SK-N-SH (cell line): Measurements from ENCODE around the gene RAVER2. TPM values are rescaled to one million over a fixed set of nuclear protein-coding genes. Genes with fewer than 3 reads are reported as not detected.

Source experiments
- CTCF ChIA-PET: fragments of 300-600, 350-600 bp; formaldehyde crosslinking; extraction: SDS; loops from one replicate; lab custom pipeline; 2021; lab: Yijun Ruan, JAX
- POLR2A ChIA-PET: fragments of 350-600 bp; sonication (Branson Sonifier 250); formaldehyde crosslinking; extraction: SDS; loops from one replicate; lab custom pipeline; 2020; ENCODE audit warnings: antibody characterized with exemption, inconsistent platforms; lab: Yijun Ruan, JAX
- DNase-seq: peaks from one replicate; pipeline ENCODE4 v3.0.0; 2012
- H2AFZ ChIP-seq: fragments of 200-600 bp; sonication (generic); 2 replicates; pipeline ENCODE4 v1.8.1; 2016; ENCODE audit warnings: antibody characterized with exemption, mild to moderate bottlenecking, low read depth
- H3F3A ChIP-seq: fragments of 200-600 bp; sonication (generic); replicated peaks from 2 replicates; pipeline ENCODE3; 2016; ENCODE audit warnings: antibody characterized with exemption, mild to moderate bottlenecking; ENCODE audit not compliant: insufficient read depth
- H3K27ac ChIP-seq, 2 experiments: fragments of 200-500 bp in 1 of 2; fragments of 200-600 bp in 1 of 2; sonication (Bioruptor generic) in 1 of 2; sonication (generic), shearing (Covaris generic) in 1 of 2; 2 replicates each; pipeline versions ENCODE4 v1.5.1 to v1.6.1; 2014 to 2016; ENCODE audit warnings: low read depth in 2 of 2, inconsistent platforms in 1 of 2, low read length in 1 of 2, mild to moderate bottlenecking in 1 of 2, mixed read lengths in 1 of 2
- H3K27me3 ChIP-seq: fragments of 200-600 bp; sonication (generic), shearing (Covaris generic); 2 replicates; pipeline ENCODE4 v1.6.1; 2016; ENCODE audit warnings: mixed run types; ENCODE audit not compliant: insufficient read depth
- H3K36me3 ChIP-seq, 2 experiments: fragments of 200-500 bp in 1 of 2; fragments of 200-600 bp in 1 of 2; sonication (Bioruptor generic) in 1 of 2; sonication (generic) in 1 of 2; replicated peaks in 1 of 2; 2 replicates each; pipeline versions ENCODE3 to v1.5.1; 2014 to 2016; ENCODE audit warnings: low read length in 1 of 2, mild to moderate bottlenecking in 1 of 2; ENCODE audit not compliant: insufficient read depth in 2 of 2, control insufficient read depth in 1 of 2
- H3K4me1 ChIP-seq, 2 experiments: fragments of 200-500 bp in 1 of 2; fragments of 200-600 bp in 1 of 2; sonication (Bioruptor generic) in 1 of 2; sonication (generic), shearing (Covaris generic) in 1 of 2; 2 replicates each; pipeline versions ENCODE4 v1.5.1 to v1.6.1; 2014 to 2016; ENCODE audit warnings: low read depth in 1 of 2, low read length in 1 of 2, mixed run types in 1 of 2; ENCODE audit not compliant: insufficient read depth in 2 of 2, control insufficient read depth in 1 of 2
- H3K4me2 ChIP-seq: fragments of 200-600 bp; sonication (generic), shearing (Covaris generic); 2 replicates; pipeline ENCODE4 v1.6.1; 2017; ENCODE audit warnings: mixed run types
- H3K4me3 ChIP-seq, 2 experiments: fragments of 200-500 bp in 1 of 2; fragments of 200-600 bp in 1 of 2; sonication (Bioruptor generic) in 1 of 2; sonication (generic), shearing (Covaris generic) in 1 of 2; 2 replicates each; pipeline versions ENCODE4 v1.5.1 to v1.8.1; 2014 to 2016; ENCODE audit warnings: low read depth in 2 of 2, inconsistent platforms in 1 of 2, low read length in 1 of 2, mild to moderate bottlenecking in 1 of 2, mixed read lengths in 1 of 2, moderate library complexity in 1 of 2
- H3K79me2 ChIP-seq: fragments of 200-600 bp; sonication (generic); 2 replicates; pipeline ENCODE4 v1.8.1; 2017; ENCODE audit warnings: mild to moderate bottlenecking; ENCODE audit not compliant: insufficient read depth
- H3K9ac ChIP-seq: fragments of 200-600 bp; sonication (generic); 2 replicates; pipeline ENCODE4 v1.6.1; 2017; ENCODE audit warnings: mixed run types
- H3K9me2 ChIP-seq: fragments of 200-600 bp; sonication (generic); 2 replicates; pipeline ENCODE4 v1.6.1; 2017; ENCODE audit warnings: mixed run types
- H3K9me3 ChIP-seq: fragments of 200-600 bp; sonication (generic); 2 replicates; pipeline ENCODE4 v1.6.1; 2017; ENCODE audit warnings: mixed run types, mild to moderate bottlenecking, moderate library complexity
- H4K20me1 ChIP-seq: fragments of 200-600 bp; sonication (generic); 2 replicates; pipeline ENCODE4 v1.6.1; 2017; ENCODE audit warnings: mild to moderate bottlenecking, mixed run types; ENCODE audit not compliant: insufficient read depth
- CHD2 ChIP-seq: fragments of 150-350 bp; IDR thresholded peaks from 2 replicates; pipeline ENCODE4 v1.6.1; 2018; ENCODE audit warnings: low read length; ENCODE audit not compliant: partially characterized antibody
- EP300 ChIP-seq, 2 experiments: IDR thresholded peaks; 2 replicates each; pipeline versions ENCODE4 v1.4.0 to v1.6.1; 2012; ENCODE audit warnings: borderline replicate concordance in 1 of 2, low read depth in 1 of 2, low read length in 1 of 2
- EZH2phosphoT487 ChIP-seq: fragments of 200-600 bp; sonication (generic); IDR thresholded peaks from 2 replicates; pipeline ENCODE4 v1.6.1; 2017; ENCODE audit warnings: low read depth, mixed run types, mild to moderate bottlenecking, antibody characterized with exemption, moderate library complexity, borderline replicate concordance
- FOSL2 ChIP-seq: IDR thresholded peaks from 2 replicates; pipeline ENCODE4 v1.4.0; 2012; ENCODE audit warnings: low read depth, mild to moderate bottlenecking, moderate library complexity, borderline replicate concordance
- FOXM1 ChIP-seq: IDR thresholded peaks from 2 replicates; pipeline ENCODE4 v1.4.0; 2012; ENCODE audit warnings: low read depth, mild to moderate bottlenecking
- GATA2 ChIP-seq: sonication (generic); formaldehyde crosslinking; IDR thresholded peaks from 2 replicates; pipeline ENCODE4 v1.5.0; 2020; ENCODE audit warnings: mild to moderate bottlenecking, missing genetic modification reagents
- JUND ChIP-seq: IDR thresholded peaks from 2 replicates; pipeline ENCODE4 v1.4.0; 2012
- MAX ChIP-seq: IDR thresholded peaks from 2 replicates; pipeline ENCODE4 v1.4.0; 2012; ENCODE audit warnings: low read depth
- MEF2A ChIP-seq: IDR thresholded peaks from 2 replicates; pipeline ENCODE4 v1.4.0; 2012; ENCODE audit warnings: low read depth, borderline replicate concordance
- PBX3 ChIP-seq: IDR thresholded peaks from 2 replicates; pipeline ENCODE4; 2012
- RCOR1 ChIP-seq: fragments of 150-350 bp; IDR thresholded peaks from 2 replicates; pipeline ENCODE4 v1.6.1; 2017; ENCODE audit warnings: antibody characterized with exemption, low read length
- REST ChIP-seq: IDR thresholded peaks from 2 replicates; pipeline ENCODE4 v1.6.1; 2012; ENCODE audit warnings: mild to moderate bottlenecking, low read depth, low read length, moderate library complexity
- RXRA ChIP-seq: IDR thresholded peaks from 2 replicates; pipeline ENCODE4 v1.4.0; 2012; ENCODE audit warnings: low read depth, mild to moderate bottlenecking, borderline replicate concordance
- SIN3A ChIP-seq: IDR thresholded peaks from 2 replicates; pipeline ENCODE4 v1.6.1; 2012; ENCODE audit warnings: low read depth, mild to moderate bottlenecking, low read length, moderate library complexity, borderline replicate concordance
- SMC3 ChIP-seq: IDR thresholded peaks from 2 replicates; pipeline ENCODE4 v1.6.1; 2012; ENCODE audit warnings: low read depth, low read length, improper control_type of control experiment
- TAF1 ChIP-seq: IDR thresholded peaks from 2 replicates; pipeline ENCODE4 v1.6.1; 2012; ENCODE audit warnings: low read depth, mild to moderate bottlenecking, low read length, moderate library complexity, borderline replicate concordance
- TEAD4 ChIP-seq: IDR thresholded peaks from 2 replicates; pipeline ENCODE4 v1.4.0; 2012; ENCODE audit warnings: mild to moderate bottlenecking, borderline replicate concordance; ENCODE audit not compliant: insufficient read depth
- USF2 ChIP-seq: fragments of 150-350 bp; IDR thresholded peaks from 2 replicates; pipeline ENCODE4 v1.6.1; 2017; ENCODE audit warnings: antibody characterized with exemption, low read length, low read depth, borderline replicate concordance
- WGBS: methylation state at CpG from one replicate; pipeline ENCODE4 v1.1.6; 2017; ENCODE audit warnings: low lambda C conversion rate; 5-methylcytosine and 5-hydroxymethylcytosine counted together
- polyA plus RNA-seq, 3 experiments: library from polyadenylated mRNA; depleted of rRNA; stranded (reverse); fragments of >200 nt; gene quantifications; 2 replicates each; pipeline ENCODE4 v1.2.3, GENCODE V29; 2012

The RAVER2 gene
- polyA plus RNA-seq, 1 of the 3 experiments (the other 2 are of a cell fraction), result 7.3 TPM

GRCh38 chr1:64871256-64871655 is 126.4 kb downstream of the RAVER2 start:
- no peaks in the 10 kb centered on the region for H3K9me2 ChIP-seq
- H3K36me3 ChIP-seq, result peaks cover 56 to 76% of the 10 kb centered on the region in 2 experiments
- no peak for DNase-seq
- WGBS, result 94% methylated on average over 8 of the region's 8 CpGs
- no peak overlapping the region for H3K9ac ChIP-seq
- H3K27me3 ChIP-seq, result no peaks in the 10 kb centered on the region
- no peak for TF ChIP-seq RCOR1
- TF ChIP-seq TEAD4, result no peak
- TF ChIP-seq MEF2A, result no peak
- no peak for TF ChIP-seq JUND
- TF ChIP-seq USF2, result no peak
- no peak for TF ChIP-seq FOSL2
- TF ChIP-seq EZH2phosphoT487, result no peak
- TF ChIP-seq FOXM1, result no peak
- no peak for TF ChIP-seq MAX
- TF ChIP-seq CHD2, result no peak
- no peak for TF ChIP-seq TAF1
- no peak for TF ChIP-seq REST
- TF ChIP-seq GATA2, result no peak
- no peak for TF ChIP-seq PBX3
- TF ChIP-seq EP300 (IDR thresholded peaks at IDR 0.05; ENCODE audit: borderline replicate concordance in 1 of 2, low read depth in 1 of 2, low read length in 1 of 2), result no peak
- TF ChIP-seq RXRA, result no peak
- TF ChIP-seq SMC3, result no peak
- TF ChIP-seq SIN3A, result no peak
- no peak overlapping the region for H3K4me2 ChIP-seq
- no peaks in the 10 kb centered on the region for H3K9me3 ChIP-seq
- no peaks in the 10 kb centered on the region for H3F3A ChIP-seq
- H3K4me3 ChIP-seq, result no peak overlapping the region
- ChIA-PET POLR2A (no interaction called here), CTCF (interaction anchor here (1.8 kb wide), 1 partner anchor 15 kb away, joined by 5 read pairs; no protein-coding TSS in a partner anchor)
- no peak overlapping the region for H3K27ac ChIP-seq
- H2AFZ ChIP-seq, result no peak overlapping the region
- no peaks in the 10 kb centered on the region for H3K79me2 ChIP-seq
- H3K4me1 ChIP-seq, result peaks cover 0 to 19% of the 10 kb centered on the region in 2 experiments; a peak in 2 of 4 replicates
- no peaks in the 10 kb centered on the region for H4K20me1 ChIP-seq
